ENCODE results near the gene CFAP74. TPM values are rescaled to one million over a fixed set of nuclear protein-coding genes. Genes with fewer than 3 reads are reported as not detected.

Gene CFAP74
- polyA plus RNA-seq, 1 experiment = not detected

GRCh38 chr1:1872329-1872994, 131.1 kb downstream of the CFAP74 start:
- no peak overlapping the region for H3K4me3 ChIP-seq (ENCODE audit: low read depth, low read length)
- no peak overlapping the region for H3K27ac ChIP-seq (ENCODE audit: low read depth, low read length)
- H3K27me3 ChIP-seq (ENCODE audit: control insufficient read depth, insufficient read depth, low read length) = no peaks in the 10 kb centered on the region
- POLR2A ChIA-PET = interaction anchor here (1.6 kb wide), 1 partner anchor 9 kb away, joined by 3 read pairs; no protein-coding TSS in a partner anchor
- H3K9me3 ChIP-seq (ENCODE audit: control insufficient read depth, insufficient read depth, low read length) = peaks cover 5% of the 10 kb centered on the region; the same call in 1 of the 2 replicates
- DNase-seq (ENCODE audit: low read depth, low spot score) = no peak
- CTCF ChIA-PET = no interaction called here
- no peak for TF ChIP-seq CTCF (IDR thresholded peaks at IDR 0.05; ENCODE audit: low read depth, low read length)

Other genes with a start within 250 kb of the CFAP74 start
- 37.8 and 39.8 TPM in 2 replicates for gene NADK, start 225.3 kb downstream of the CFAP74 start, polyA plus RNA-seq (2011; rRNA removed)
- 400 and 437 TPM in 2 replicates for gene GNB1, start 112.7 kb downstream of the CFAP74 start, polyA plus RNA-seq (2011; rRNA removed)
- 0.21 TPM in 2 replicates for gene CALML6, start 88.5 kb downstream of the CFAP74 start, polyA plus RNA-seq (2011; rRNA removed)
- 0.30 and 0.53 TPM in 2 replicates for gene TMEM52, start 84.5 kb downstream of the CFAP74 start, polyA plus RNA-seq (2011; rRNA removed)
- not detected in 2 replicates for gene GABRD, start 15.6 kb upstream of the CFAP74 start, polyA plus RNA-seq (2011; rRNA removed)
- 3.0 and 4.0 TPM in 2 replicates for gene PRKCZ, start 46.6 kb upstream of the CFAP74 start, polyA plus RNA-seq (2011; rRNA removed)
- gene FAAP20, start 191.0 kb upstream of the CFAP74 start, polyA plus RNA-seq (2011; rRNA removed) = 9.7 and 12.6 TPM in 2 replicates
- 6.7 and 9.0 TPM in 2 replicates for gene SKI, start 224.5 kb upstream of the CFAP74 start, polyA plus RNA-seq (2011; rRNA removed)

Data from AG04450 (cell line).